ENCODE results near the gene GARS1. TPM values are rescaled to one million over a fixed set of nuclear protein-coding genes. Genes with fewer than 3 reads are reported as not detected.
"Not testable (repeated sequence)": the region's sequence is repeated elsewhere in the genome, so short reads cannot be mapped to it uniquely, and the experiment has no call there.

GARS1 gene
- total and polyA plus RNA-seq, 4 donors: 43.3 to 73.6 (median 67.8) TPM

GRCh38 chr7:30585675-30586074 is 9.0 kb upstream of the GARS1 start:
- H3K36me3 ChIP-seq (ENCODE audit: control insufficient read depth in 4 of 4, insufficient read depth in 3 of 4, low read depth in 1 of 4, low read length in 3 of 4): peaks cover 4 to 19% (median 15%) of the 10 kb centered on the region in 4 donors
- DNase-seq (ENCODE audit: low spot score): no peak
- no peaks in the 10 kb centered on the region for H3K9me3 ChIP-seq (ENCODE audit: control insufficient read depth in 4 of 4, low read length in 3 of 4)
- no peaks in the 10 kb centered on the region for H3K4me1 ChIP-seq (ENCODE audit: control insufficient read depth in 4 of 4, insufficient read depth in 4 of 4, low read length in 3 of 4)
- TF ChIP-seq GABPA (IDR thresholded peaks at IDR 0.05 in 1 of 2, conservative IDR thresholded peaks at IDR 0.05 in 1 of 2) (no peak), ZBTB33 (IDR thresholded peaks at IDR 0.05) (no peak), REST (IDR thresholded peaks at IDR 0.05) (no peak), HNF4A (conservative IDR thresholded peaks at IDR 0.05) (no peak)
- no peak overlapping the region for H3K27ac ChIP-seq (ENCODE audit: low read depth in 1 of 2, low read length in 2 of 2)
- H3K4me3 ChIP-seq (ENCODE audit: low read depth in 1 of 3, low read length in 3 of 3): no peak overlapping the region
- WGBS: 87% methylated on average over 3 of the region's 3 CpGs
- no peaks in the 10 kb centered on the region for H3K27me3 ChIP-seq (ENCODE audit: control insufficient read depth in 4 of 4, insufficient read depth in 4 of 4, low read length in 3 of 4)
- H3K9ac ChIP-seq (ENCODE audit: low read depth in 1 of 2, low read length in 2 of 2): no peak overlapping the region

GRCh38 chr7:30587547-30587946 is 7.1 kb upstream of the GARS1 start:
- 98% methylated on average over 4 of the region's 4 CpGs for WGBS
- H3K36me3 ChIP-seq (ENCODE audit: control insufficient read depth in 4 of 4, insufficient read depth in 3 of 4, low read depth in 1 of 4, low read length in 3 of 4): peaks cover 2 to 15% (median 10%) of the 10 kb centered on the region in 4 donors
- H3K27me3 ChIP-seq (ENCODE audit: control insufficient read depth in 4 of 4, insufficient read depth in 4 of 4, low read length in 3 of 4); H3K4me1 ChIP-seq (ENCODE audit: control insufficient read depth in 4 of 4, insufficient read depth in 4 of 4, low read length in 3 of 4); H3K27ac ChIP-seq (ENCODE audit: low read depth in 1 of 2, low read length in 2 of 2); H3K9ac ChIP-seq (ENCODE audit: low read depth in 1 of 2, low read length in 2 of 2); DNase-seq (ENCODE audit: low spot score); H3K9me3 ChIP-seq (ENCODE audit: control insufficient read depth in 4 of 4, low read length in 3 of 4); H3K4me3 ChIP-seq (ENCODE audit: low read depth in 1 of 3, low read length in 3 of 3): not testable (repeated sequence)

GRCh38 chr7:30589111-30589510 is 5.6 kb upstream of the GARS1 start:
- peaks cover 0 to 8% (median 3%) of the 10 kb centered on the region in 4 donors for H3K4me1 ChIP-seq (ENCODE audit: control insufficient read depth in 4 of 4, insufficient read depth in 4 of 4, low read length in 3 of 4)
- H3K27me3 ChIP-seq (ENCODE audit: control insufficient read depth in 4 of 4, insufficient read depth in 4 of 4, low read length in 3 of 4): no peaks in the 10 kb centered on the region
- DNase-seq (ENCODE audit: low spot score): no peak
- no peak overlapping the region for H3K4me3 ChIP-seq (ENCODE audit: low read depth in 1 of 3, low read length in 3 of 3)
- H3K9ac ChIP-seq (ENCODE audit: low read depth in 1 of 2, low read length in 2 of 2): no peak overlapping the region
- no peak overlapping the region for H3K27ac ChIP-seq (ENCODE audit: low read depth in 1 of 2, low read length in 2 of 2)
- peaks cover 0 to 12% (median 5%) of the 10 kb centered on the region in 4 donors for H3K36me3 ChIP-seq (ENCODE audit: control insufficient read depth in 4 of 4, insufficient read depth in 3 of 4, low read depth in 1 of 4, low read length in 3 of 4)
- WGBS: 96% methylated on average over 3 of the region's 3 CpGs
- H3K9me3 ChIP-seq (ENCODE audit: control insufficient read depth in 4 of 4, low read length in 3 of 4): no peaks in the 10 kb centered on the region
- TF ChIP-seq FOXA1 (IDR thresholded peaks at IDR 0.05) (no peak), RAD21 (IDR thresholded peaks at IDR 0.05) (no peak), YY1 (IDR thresholded peaks at IDR 0.05) (no peak), CTCF (IDR thresholded peaks at IDR 0.05; ENCODE audit: low read depth, low read length, missing input control) (no peak), TAF1 (conservative IDR thresholded peaks at IDR 0.05) (no peak), FOXA2 (IDR thresholded peaks at IDR 0.05) (no peak), NR2F2 (IDR thresholded peaks at IDR 0.05) (no peak), SP1 (IDR thresholded peaks at IDR 0.05) (no peak), HNF4A (conservative IDR thresholded peaks at IDR 0.05) (no peak), REST (IDR thresholded peaks at IDR 0.05) (no peak), GABPA (IDR thresholded peaks at IDR 0.05 in 1 of 2, conservative IDR thresholded peaks at IDR 0.05 in 1 of 2) (no peak), ATF3 (IDR thresholded peaks at IDR 0.05) (no peak), EGR1 (IDR thresholded peaks at IDR 0.05; ENCODE audit: low read depth in 2 of 2) (no peak), ZBTB33 (IDR thresholded peaks at IDR 0.05) (no peak)
